Ecto neural progenitor cell (in vitro differentiated cells): ENCODE measurements around the gene POLR1D.

Experiments used
- DNase-seq: peaks from one replicate; pipeline ENCODE4 v3.0.0-alpha.2; 2018; ENCODE audit warnings: low spot score

Gene POLR1D, protein sequence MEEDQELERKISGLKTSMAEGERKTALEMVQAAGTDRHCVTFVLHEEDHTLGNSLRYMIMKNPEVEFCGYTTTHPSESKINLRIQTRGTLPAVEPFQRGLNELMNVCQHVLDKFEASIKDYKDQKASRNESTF

DNA sequence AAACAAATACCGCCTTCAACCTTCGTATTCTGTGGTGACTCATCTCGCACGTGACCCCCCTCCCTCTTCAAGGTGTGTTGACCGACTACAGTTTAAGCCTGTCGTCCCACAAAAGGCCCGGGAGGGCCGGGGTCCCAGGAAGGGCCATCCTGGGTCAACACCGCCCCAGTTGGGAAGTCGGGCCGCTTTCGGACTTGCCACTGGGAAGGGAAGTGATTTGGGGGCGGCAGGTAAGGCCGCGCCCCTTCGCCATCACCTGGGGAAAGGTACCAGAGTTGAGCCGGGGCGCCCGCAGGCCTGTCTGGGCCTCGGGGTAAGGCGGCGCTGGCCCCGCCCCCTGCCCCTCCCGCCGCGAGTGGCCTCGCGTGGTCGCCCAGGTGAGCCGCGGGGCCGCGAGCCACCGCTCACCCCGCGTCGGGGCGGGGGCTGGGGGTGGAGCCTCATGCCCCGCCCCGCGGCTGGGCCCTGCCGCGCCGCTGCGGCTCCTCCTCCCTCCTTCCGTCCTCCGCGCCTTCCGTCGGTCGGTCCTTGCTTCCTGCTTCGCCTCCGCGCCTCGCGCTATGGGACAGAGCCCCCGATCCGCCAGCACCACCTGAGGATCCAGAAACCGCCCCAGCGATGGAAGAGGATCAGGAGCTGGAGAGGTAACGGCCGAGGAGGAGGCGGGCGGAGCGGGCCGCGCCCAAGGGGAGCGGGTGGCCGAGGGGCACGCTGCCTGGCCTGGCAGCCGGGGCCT, at the start of gene POLR1D:
Gene POLR1D, plus strand, starts transcription at position 527 of the 736 bp plus-strand sequence. Its CDS starts 92 bp downstream, at position 619.
- peak; percentile 83 for DNase-seq

DNA sequence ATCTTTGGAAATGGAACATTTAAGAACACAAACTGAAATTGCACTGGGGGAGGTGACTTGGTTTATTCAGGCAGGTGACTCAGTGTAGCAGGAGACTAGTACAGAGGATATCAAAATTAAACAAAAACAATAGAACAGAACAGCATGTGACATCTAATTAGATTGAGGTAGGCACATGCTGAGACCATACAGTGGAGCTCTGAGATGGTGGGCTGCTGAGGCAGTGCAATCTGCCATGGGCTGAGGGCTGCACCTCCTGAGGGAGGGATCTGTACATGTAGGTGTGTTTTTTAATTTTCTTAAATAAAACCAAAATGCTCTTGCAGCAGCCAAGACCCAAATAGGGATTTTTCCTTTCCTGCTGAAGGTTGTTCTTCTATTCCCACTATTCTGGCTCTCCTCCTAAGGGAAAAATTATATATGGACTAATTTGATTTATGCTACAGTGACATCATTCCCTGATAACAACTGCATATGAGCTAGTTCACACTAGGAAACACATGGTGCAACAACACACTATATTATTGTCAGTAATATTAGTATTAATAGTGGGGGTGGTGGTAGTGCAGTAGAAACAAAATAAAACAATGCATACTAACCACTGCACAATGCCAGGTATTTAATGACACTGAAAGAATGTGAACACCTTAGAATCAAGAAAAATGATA, 49.3 kb upstream of the POLR1D start:
- no peak for DNase-seq

DNA sequence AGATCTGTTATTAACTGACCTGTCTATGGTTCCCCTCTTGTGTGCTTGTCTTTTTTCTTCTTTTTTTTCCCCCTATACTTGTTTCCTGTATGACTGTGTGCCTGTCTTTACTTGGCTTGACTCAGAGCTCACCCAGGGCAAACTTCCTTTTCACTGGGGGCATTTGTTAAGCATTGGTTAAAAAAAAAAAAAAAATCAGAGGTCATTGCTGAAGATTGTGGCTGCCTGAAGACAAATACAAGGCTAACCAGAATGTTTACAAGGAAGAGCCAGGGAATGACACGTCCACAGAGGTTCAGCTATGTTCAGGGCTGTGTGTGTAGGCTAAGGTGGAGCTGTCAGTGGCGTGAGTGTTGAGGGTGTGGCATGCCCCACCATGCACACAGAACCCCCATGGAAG, 48.4 kb upstream of the POLR1D start:
- no peak for DNase-seq

DNA sequence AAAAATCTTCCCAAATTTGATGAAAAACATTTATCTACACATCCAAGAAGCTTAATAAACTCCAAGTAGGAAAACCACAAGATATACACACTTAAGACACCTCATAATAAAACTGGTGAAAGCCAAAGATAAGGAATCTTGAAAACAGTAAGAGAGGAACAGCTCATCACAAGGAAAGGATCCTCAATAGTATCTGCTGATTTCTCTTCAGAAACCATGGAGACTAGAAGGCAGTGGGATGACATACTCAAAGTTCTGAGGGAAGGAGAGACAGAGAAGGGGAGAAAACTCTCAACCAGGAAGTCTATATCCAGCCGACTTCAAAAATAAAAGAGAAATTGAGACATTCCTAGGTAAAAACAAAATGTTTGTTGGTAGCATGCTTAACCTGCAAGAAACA, 47.0 kb upstream of the POLR1D start:
- DNase-seq: no peak

DNA sequence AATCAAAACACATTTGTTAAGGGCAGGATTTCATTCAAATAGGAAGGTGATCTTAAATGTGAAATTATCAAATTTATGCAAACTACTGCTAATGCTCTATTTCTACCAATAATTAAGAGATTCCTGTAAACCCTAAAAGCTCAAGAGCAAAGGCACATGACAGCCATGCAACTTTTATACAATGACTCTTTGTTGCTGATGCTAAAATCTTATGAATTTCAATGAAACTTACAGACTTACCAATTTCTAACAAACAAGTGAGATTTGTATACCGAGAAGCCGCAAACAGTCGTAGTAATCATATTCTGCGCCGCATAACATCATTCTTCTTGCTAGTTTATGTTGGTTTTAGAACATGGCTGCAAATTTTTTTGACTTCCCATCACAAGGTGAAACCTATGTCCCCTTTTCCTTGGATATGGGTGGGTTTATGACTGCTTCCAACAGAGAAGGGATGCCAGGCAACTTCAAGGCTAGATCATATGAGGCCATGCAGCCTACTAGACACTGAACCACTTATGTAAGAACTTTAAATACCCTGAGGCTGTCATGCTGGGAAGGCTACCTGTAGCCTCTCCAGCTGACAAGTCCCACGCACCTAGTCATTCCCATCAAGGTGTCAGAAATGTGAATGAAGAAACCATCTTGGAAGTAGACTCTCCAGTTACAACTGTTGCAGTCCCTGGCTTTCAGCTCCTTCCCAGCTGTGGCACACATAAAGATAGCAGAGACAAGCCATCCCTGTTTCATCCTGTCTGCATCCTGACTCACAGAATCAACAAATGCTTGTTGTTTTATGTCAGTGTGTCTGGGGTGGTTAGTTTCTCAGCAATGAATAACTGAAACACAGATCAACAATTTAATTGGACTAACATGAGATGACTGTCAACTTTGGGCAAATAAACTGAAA, 43.3 kb upstream of the POLR1D start:
- no peak for DNase-seq

DNA sequence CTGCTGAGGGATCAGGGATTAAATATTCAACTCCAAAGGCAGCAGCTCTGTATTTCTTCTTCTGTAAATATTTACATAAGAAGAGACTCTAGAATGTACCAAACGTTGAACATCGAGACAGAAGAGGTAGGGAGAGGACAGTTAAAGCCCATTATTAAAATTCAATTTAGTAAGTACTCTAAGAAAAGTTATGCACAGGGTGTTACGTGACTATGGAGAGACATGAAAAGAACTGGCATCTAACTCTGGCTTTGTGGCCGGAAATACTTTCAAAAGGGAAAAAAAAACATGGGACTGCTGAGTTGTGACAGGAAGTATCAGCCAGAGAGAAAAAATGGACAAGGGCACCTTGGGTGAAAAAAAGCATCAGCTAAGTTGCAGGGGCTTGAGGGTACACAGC, 38.0 kb upstream of the POLR1D start:
- no peak for DNase-seq

DNA sequence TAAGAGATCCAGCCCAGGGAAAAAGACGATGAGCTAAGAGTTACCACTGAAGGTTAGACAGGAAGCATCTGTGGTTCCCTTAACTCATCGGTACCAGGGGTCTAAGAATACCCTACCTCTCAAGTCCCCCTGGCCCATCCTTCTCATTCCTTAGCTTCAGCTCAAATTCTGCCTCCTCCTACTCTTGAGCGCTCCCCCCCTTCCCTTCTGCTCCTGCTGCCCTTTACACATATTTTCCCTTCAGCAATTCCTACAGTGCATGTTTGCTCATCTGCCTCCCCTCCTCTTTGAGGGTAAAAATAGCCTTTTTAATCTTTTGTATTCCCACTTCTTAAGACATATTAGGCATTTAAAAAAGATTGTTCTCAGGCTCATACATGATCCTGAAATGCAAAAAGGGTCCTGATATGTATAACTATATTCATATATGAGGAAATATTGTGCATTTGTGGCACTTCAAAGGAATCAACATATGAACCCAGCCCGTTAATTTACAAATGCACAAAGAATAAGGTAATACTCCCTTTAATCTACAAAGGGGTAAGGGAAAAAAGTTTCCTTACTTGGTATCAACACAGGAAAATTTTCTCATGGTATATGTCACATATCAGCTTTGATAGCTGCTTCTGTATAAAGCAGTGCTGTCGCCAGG, 34.5 kb upstream of the POLR1D start:
- no peak for DNase-seq

DNA sequence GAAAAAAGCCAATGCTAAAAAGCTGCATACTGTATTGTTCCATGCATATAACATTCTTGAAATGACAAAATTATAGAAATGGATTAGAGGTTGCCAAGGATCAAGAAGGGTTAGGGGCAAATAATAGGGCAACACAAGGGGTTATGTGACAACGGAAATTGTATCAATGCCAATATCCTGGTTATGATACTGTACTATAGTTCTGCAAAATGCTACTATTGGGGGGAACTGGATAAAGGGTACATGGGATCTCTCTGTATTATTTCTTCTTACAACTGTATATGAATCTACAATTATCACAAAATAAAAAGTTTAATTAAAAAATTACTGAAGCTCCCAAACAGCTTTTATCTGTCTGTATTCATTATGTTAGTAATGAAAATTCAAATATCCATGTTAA, 33.3 kb upstream of the POLR1D start:
- no peak for DNase-seq

DNA sequence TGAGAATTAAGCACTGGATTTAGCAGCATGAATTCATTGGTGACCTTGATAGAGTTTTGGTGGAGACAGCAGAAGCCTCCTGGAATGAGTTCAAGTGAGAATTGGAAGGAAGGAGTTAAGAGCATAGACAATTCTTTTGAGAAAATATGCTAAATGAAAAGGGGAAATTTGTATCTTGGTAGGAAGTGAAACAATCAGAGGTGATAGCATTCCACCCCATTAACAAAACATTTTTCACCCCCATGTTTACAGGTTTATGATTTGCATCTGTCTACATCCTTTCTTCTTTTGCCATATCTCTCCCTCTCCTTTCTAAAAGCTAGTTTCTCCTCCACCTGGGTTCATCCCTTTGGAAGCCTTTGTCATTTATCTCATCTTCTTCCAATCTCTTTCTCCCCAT, 28.8 kb upstream of the POLR1D start:
- DNase-seq: no peak

DNA sequence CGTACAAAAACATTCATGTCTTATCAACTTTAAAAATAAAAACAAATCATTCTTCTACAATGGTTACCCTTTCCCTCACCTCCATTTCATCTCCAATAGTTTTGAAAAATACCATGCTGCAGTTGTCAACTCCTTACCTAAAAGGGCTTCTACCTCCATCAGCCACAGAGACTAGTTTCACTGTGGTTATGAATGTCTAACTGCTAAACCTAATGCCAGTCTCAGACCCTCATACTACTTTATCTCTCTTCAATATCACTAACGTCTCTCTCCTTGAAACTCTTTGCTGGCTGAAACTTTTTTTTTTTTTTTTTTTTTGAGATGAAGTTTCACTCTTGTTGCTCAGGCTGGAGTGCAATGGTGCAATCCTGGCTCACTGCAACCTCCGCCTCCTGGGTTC, 28.4 kb upstream of the POLR1D start:
- DNase-seq: no peak

DNA sequence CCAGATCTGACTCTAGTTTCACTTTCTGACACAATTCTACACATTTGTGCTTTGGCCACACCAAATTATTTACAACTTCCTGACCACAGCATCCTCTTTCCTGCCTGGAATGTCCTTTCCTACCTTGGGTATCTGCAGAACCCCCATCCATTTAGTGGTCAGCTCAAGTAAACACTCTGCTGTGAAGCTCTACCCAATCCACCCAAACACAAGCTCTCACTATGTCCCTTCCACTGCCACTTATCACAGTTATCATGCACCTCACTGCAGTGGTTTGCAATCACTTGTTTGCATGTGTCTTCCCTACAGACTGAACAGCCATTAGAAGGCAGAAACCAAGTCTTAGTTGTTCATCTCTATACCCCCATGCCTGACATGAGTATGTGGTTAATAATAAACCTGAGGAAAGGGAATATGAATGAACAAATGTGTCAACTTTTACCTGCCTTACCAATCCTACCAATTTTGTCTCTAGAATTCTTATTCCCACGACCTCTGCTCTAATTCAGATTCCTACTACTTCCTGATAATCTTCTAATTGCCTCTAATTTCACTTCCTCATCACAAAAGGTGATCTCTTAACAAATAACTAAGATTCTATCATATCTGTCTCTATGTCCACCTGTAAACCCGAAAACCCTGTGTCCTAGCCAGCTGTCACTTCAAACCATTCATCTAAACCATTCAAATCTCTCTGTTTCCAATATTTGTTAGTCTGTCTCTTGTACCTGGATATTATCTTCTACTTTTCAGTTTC, 26.5 kb upstream of the POLR1D start:
- no peak for DNase-seq

DNA sequence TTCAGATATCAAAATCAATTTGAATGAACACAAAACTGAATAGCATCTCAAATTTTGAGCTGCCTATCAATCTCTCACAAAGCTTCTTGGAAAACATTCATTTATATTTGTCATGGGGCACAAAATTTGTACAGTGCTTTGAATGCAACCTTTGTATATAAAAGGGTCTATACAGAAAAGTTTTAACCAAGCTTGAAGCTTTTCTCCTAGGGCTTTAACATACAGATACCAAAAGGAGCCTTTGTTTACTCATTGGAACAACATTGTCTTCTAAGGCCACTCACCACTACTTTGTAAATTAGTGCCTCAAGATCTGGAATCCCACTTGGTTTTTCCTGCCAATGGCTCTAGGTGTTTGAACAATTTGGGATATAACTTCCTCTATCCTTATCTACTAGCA, 22.6 kb upstream of the POLR1D start:
- DNase-seq: no peak

DNA sequence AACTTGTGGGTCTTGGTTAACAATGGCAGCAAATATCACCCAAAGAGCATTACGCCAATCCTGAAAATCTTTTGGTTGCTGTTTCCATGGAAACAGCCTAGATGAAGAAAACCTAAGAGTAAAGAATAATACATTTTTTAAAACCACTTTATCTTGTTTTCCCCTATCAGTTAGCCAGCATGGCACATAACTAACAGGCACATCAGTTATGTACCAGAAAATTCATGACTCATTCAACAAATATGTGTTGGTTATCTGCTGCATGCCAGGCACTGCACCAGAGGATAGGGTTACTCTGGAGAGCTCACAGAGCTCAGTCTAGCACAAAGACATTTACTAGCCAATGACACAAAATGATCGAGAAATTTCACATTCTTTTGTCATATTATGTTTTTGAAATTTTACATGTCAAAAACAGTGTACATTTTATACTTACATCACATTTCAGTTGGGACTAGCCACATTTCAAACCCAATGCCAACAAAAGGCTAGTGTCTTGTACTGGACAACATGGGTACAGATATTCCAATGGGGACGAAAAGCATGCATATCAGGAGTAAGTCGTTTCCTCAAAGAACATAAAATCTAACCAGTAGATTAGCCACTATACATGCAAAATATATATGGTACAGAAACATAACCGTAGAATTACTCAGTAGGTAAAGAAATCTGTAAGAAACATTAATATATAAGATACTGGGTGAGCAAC, 21.7 kb upstream of the POLR1D start:
- no peak for DNase-seq

DNA sequence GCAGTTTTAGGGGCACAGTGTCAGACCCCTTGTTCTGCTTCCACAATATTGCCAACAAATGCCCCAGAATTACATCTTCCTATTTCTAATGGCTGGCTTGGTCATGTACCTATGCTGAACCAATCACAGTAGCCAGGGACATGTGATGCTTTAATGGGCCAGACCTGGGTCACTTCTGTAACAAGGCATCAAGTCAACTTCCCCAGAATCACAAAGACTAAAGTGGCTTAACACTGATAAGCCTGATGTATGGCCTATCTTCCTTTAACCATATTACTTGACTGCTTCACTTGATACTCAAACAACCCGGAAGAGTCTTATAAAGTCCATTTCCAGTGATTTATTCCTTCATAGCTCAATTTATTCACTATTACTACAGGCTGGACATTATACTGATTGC, 21.0 kb upstream of the POLR1D start:
- DNase-seq: no peak

DNA sequence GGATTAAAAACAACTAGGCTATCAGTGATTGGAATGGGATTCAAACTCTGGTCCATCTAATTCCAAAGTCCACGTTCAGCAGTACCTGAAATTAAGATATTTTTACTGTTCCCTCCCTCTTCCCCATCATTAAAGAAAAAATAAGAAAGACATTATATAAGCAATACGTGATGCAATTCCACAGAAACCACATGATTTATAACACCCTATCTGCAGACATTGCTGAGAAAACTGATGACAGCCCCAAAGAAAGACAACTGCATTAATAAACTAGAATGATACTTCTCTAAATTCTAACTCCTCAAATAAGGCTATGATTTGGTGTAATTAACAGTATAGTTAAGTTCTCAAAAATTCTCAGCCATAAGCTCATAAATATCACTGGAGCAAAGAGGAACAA, 20.5 kb upstream of the POLR1D start:
- DNase-seq: no peak

DNA sequence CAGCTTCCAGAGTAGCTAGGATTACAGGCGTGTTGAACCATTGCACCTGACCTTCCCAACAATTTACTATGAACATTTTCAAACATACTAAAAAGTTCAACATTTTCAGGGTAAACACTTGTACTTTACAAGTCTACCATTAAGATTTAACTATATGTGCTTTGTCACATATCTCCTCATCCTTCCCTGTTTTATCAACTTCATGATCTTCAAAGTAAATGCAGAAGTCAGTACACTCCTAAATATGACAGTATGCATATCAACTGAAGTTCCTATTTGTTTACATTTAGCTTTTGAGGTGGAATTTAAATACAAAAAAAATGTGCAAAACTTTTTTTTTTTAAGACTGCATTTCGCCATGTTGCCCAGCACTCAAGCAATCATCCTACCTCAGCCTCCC, 19.9 kb upstream of the POLR1D start:
- no peak for DNase-seq

DNA sequence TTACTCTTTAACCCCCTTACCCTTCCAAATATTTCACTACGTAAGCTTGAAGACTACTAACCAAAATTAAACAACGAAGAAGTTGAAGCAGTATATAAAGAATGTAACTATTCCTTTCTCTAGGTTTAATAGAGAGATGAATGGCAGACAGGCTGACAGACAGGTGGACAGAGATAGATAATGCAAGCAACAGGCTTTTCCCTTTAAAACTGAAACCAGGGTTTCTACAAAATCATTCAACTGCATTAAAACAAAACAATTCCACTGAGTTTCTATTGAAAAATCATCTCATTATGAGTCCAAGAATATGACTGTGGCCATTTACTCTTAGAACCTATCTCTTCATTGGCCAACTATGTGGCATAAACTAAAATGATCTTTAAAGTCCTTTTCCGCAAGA, 16.6 kb upstream of the POLR1D start:
- no peak for DNase-seq

DNA sequence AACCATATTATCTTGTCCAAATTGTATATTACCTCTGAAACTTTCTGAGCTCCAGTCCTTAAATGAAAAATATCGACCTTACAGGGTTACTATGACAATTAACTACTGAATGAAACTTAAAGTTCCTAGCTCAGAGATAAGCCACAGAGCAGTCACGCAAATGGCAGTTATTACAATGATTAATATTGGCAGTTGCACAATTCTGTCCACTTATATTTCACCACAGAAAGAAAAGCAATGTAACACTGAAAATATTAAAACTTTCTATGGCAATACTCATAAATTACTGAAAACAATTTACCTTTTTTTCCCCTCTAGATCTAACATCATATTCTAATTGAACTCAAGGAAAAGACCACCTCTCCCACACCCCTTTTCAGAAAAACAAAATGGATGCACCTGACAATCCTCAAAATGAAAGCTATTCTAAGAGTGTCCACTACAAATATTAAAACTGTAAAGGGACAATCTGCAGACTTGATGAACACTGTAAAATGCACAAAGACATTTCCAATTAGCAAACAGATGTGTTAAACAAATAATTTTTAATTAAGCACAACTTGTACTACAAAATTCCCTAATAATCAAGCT, 16.0 kb upstream of the POLR1D start:
- DNase-seq: no peak

DNA sequence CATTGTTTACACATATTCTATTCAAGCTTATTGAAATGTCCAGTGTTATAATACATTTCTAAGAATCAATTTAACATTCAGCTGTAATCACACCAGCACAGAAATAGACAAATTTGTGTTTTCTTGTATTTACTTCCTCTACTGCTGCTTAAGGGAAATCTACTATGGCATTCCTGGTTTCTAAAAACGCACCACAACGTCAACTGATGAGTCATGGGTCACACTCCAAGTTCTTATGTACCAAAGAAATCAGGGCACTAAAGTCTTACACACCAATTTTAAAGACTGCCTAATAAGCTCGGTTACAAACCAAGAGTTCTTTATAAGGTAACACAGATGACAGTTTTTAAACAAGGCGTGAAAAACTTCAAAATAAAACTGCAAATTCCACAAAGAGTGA, 14.6 kb upstream of the POLR1D start:
- DNase-seq: no peak

DNA sequence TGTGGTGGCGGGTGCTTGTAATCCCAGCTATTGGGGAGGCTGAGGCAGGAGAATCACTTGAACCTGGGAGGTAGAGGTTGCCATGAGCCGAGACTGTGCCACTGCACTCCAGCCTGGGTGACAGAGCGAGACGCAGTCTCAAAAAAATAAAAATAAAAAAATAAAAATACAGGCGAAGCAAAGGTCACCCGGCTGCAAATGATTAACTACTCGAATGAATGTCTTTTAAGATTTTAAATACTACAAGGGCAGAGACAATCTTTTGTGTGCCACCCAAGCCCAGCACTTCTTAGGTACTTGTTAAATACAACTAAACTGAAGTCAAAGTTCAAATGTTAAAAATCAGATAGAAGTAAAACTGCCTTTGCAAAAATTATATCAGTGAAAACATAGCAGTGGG, 8.1 kb upstream of the POLR1D start:
- DNase-seq: no peak
